ENCODE data around the gene ROBO1.
"Not testable (repeated sequence)": the region's sequence is repeated elsewhere in the genome, so short reads cannot be mapped to it uniquely, and the experiment has no call there.

Gene ROBO1

DNA sequence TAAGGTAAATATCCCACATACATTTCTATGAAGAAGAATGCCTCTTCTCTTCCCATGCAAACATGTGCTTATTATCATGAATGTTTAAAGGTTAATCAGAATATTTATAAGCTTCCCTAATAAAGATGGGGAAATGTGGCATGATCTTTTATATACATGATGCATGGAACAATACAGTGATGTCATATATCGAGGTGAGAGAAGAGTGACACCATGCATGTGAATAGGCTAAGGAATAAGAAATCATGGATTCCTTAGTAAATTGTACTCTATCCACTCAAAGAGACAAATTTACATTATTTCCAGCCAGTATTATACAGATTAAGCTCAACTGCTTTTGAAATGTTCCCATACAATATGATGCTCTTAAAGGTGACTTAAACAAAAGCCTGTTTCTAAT lies 1035.3 kb downstream of the ROBO1 start:
- DNase-seq (ENCODE audit: low spot score): no peak

DNA sequence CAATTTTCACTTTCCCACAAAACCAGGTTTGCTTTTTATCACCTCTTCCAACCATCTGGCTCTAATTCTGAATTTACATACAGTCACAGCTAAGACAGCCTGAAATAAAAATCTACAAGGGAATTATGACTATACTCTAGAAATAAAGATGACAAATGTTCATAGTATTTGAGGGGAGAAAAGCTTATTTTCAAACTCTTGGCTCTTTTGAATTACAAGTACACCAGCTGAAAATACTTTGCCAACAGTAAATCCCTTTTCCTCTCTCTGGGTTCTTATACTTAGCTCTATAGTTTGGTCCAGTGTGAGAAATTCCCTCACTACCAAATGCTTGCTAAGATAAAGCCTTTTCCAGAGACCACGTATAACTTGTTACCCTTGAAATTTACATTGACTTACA lies 1037.9 kb downstream of the ROBO1 start:
- DNase-seq (ENCODE audit: low spot score): no peak

DNA sequence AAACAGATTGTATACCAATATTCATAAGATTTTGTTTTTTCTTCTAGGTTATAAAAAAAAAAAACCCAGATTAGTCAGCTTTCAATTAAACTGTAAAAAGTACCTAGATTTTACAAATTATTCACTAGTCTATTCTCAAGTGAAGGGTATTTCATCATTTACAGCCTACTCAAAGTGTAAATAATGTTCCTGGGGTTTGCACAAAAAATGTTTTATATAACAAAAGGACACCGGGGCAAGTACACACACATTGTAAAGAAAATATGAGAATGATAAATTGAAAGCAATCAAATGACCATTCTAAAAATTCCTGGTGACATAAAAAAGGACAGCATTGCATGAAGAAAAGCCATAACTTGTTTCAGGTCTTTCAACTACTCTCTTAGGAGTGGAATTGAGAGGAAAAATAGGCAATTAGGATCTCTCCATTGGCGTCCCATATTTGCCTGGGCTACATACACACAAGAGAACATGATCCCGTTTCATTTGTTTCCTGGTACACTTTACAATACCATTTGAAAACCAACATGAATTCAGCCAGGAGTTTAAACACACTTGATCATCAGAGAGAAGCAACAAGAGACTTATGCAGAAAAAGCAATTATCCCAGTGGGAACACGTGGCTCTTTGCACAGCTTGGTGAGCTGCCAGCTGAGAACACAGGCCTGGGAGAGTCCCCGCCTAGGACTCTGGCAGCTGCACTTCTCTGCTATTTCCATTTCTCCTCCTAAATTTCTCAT lies 1039.2 kb downstream of the ROBO1 start:
- DNase-seq (ENCODE audit: low spot score): no peak

DNA sequence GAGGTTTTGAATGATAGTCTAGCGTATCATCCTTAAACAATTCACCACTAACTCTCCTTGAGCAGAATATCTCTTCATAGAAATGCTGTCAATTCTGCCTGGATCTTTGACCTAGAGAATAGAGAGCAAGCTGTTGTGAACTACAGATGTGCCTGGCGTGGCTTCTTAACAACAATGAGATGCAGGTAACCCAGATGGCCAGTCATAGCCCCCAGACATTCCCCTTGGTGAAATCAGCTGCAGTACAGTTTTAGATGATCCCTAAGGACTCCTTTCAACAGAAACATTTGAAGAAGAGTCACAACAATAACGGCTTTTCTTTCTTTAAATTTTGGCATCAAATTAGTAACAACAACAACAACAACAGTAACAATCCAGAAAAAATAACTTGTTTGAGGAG lies 1041.3 kb downstream of the ROBO1 start:
- no peak for DNase-seq (ENCODE audit: low spot score)

DNA sequence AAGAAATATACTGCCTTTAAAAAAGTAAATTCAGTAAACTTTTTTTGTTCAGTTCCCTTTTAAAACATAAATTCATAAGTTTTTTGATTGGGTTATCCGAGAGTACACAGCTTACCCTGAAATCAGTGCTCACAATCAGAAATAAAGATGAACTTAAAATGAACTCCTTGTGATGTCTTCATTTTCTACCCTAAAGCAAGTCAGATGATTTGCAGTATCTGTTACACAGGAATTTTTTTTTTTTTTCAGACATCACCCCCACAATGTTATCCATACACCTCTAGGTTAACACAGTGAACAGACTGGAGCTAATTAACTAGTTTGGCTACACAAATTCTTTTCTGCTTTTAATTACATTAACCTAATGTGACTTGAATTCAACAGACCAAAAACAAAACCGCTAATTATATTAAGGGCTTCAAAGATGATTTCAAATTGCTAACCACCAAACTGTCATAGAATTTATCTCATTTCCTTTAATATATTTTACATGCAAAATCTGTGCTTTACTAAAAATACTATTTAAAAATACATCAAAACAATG lies 1042.0 kb downstream of the ROBO1 start:
- DNase-seq (ENCODE audit: low spot score): no peak

DNA sequence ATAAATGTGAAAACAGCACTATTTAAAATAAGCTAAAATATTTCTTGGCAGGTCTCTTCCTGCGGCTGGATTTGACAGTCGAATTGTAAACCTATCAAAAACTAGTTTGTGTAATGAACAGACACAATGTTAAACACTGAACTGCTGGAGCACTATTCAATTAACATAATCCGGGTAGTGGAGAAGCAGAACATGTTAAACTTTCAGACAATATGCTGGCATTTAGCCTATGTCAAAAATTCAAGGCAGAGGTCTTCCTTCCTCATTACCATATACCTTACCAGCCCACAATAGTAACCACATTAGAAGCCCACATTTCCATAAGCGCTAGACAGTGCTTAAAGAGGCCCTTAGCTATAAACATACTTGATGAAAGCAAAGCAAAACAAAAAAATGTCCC lies 1042.9 kb downstream of the ROBO1 start:
- no peak for DNase-seq (ENCODE audit: low spot score)

DNA sequence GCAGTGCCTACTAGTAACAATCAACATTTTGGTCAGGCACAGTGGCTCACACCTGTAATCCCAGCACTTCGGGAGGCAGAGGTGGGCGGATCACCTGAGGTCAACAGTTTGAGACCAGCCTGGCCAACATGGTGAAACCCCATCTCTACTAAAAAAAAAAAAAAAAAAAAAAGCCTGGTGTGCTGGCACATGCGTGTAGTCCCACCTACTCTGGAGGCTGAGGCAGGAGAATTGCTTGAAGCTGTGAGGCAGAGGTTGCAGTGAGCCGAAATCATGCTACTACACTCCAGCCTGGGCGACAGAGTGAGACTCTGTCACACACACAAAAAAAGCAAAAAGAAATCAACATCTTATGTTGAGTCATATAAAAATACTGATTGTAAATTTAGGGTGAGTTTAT lies 1043.4 kb downstream of the ROBO1 start:
- not testable (repeated sequence) for DNase-seq (ENCODE audit: low spot score)

DNA sequence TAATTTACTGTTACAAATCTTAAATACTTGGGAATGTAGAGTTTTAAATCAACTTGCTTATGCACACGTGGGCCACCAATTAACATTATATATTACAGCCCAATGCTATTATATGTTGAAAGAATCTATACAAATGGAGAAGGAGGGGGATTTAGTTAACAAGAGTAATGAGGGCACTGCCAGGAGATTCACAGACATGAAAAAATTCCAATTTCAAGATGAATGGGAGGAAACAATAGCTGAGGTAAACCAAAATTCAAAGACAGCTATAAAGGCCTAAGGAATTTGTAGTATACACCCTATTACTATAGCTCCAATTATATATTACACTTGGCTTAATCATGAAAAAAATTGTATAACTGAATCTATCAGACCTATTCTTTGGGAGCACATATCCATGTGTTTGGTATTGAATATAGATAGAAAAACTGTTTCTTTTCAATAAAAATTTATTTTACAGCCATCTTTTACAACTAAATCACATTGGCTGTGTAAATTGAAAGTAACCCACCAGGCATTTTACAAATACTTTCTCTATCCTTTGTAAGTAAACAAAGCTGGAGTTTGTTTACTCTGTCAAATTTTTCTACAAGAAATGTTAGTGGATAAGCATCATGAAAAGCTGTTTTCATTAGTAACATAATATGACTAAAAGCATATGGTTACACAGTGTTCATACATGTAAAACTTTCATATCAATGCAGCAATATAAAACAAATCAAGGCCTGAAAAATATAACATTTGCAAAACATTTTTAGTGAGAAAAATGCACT lies 1045.8 kb downstream of the ROBO1 start:
- no peak for DNase-seq (ENCODE audit: low spot score)

DNA sequence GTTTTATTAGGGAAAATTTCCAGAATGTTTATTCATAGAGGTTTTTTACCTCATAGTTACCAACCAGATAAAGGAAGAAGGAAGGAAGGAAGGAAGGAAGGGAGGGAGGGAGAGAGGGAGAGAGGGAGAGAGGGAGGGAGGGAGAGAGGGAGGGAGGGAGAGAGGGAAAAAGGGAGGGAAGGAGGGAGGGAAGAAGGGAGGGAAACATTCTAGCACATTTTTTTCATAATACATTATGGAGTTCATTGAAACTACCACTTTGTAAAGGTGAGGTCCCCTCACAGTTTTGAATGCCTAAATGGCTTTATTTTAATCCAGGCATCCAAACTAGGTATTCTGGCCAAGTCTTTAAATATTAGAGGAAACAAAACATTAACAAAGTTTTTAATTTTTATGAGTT lies 1049.1 kb downstream of the ROBO1 start:
- no peak for DNase-seq (ENCODE audit: low spot score)

DNA sequence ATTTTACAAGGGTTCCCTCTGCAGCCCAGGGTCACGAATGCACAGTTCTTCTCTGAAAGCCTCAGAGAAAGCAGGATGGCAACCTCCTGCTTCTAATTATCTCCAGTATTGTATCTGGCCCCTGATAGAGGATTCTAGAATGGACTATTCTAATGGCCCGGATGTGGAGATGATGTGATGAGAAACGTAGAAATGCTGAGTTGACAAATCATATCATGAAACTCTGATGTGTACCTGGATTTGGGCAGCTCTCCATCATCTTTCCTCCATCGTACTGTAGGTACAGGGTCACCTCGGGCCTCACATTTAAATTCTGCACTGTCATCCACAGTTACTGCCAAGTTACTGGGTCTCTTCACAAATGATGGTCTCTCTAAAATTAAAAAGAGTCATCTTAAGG lies 1050.8 kb downstream of the ROBO1 start:
- DNase-seq (ENCODE audit: low spot score): no peak

DNA sequence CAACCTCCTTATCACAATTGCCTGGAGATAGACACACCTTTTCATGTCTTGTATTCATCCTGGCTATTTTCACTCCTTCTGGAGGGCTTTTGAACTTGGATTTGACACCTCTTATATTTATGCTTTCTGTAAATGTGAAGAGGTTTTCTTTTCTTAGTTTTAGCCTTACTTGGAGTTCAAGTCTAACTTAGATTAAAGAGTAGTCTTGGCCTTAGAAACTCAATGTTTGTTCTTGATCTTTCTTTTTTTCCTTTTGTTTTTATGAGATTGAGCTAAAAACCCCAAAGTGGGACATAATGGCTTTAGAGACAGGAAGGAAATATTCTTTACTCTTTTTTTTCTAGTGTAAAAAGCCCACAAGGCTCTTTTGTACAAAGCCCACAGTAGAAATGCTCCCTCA lies 1054.9 kb downstream of the ROBO1 start:
- DNase-seq (ENCODE audit: low spot score): no peak

DNA sequence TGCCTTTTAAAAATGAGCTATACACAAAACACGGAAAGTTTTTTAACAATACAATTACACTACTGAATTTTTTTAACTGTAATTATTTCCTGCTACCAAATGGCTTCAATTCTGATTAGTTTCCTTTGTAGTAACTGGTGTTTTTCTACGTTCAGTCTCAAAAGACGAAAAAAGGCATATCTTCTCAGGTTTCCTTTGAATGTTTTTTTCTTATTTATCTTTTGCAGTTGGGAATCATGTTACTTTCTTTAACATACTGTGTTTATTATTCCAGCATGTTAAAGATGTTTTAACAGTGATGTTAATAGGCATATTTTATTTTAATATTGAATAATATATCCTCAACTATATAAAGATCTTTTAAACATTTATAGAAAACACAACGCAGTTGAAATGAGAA lies 1055.5 kb downstream of the ROBO1 start:
- DNase-seq (ENCODE audit: low spot score): no peak

DNA sequence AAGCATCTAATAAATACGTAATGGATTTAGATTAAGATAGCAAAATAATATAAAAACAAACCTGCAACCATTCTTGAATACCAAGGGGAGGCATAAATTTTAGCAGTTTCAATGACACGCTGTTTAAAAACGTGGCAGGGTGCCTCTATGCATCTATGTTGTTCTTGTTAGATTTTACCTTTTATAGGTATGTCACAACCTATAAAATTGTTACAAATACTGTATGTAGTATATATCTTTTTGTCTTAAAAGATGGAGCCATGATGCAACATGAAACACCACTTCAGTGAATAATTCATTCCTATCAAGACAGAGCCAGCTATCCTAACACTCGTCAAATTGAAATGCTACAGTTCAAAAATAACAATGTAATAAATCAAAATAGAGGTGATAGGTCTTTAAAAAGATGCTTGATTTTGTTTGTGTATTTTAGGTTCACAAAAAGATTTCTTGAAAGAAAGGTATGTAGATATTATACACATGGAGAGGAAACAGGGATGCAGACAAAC lies 1059.2 kb downstream of the ROBO1 start:
- no peak for DNase-seq (ENCODE audit: low spot score)

DNA sequence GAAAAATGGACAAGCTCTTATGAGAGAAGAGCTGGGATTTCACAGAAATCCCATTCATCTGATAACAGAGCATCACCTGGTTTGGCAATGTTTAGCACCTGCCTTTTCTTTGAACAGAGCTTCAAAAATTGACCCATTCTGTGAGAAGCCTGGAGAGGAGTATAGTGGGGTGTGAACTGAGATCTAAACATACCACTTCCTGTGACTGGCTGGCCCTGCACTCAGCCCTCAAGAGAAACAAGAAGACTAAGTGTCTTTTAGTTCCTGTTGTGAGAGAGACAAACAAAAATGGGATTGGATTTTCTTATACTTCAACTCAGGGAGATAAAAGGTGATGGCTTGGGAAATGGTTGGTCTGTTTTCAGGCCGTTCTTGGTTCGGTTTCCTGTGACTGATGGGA lies 1060.2 kb downstream of the ROBO1 start:
- no peak for DNase-seq (ENCODE audit: low spot score)

DNA sequence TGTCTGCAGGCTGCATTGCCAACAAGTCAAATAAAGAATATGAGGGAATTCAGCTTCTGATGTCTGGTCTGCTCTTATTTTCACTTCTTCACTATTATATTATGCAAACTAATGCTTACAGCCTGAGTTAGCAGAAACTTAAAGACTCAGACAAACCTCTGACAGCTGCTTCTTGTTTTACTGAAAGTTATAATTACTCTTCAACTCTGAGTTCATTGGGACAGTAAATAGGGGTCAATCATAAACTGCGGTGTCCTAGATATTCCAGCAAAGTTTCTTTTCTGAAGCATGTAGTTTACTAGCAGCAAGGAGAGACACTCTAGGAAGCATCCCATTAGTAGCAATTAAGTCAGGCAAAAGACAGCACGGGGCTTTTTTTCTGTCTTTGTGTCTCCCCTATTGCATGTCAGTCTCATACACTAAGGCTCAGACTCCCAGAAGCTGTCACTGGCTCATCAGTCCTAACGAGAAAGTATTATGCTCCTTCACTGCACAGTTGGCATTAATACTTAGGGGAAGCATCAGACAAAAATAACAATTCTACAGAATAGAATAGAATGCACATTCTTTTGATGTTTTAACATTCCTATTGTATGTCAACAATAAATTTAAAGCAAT lies 1060.8 kb downstream of the ROBO1 start:
- DNase-seq (ENCODE audit: low spot score): no peak

DNA sequence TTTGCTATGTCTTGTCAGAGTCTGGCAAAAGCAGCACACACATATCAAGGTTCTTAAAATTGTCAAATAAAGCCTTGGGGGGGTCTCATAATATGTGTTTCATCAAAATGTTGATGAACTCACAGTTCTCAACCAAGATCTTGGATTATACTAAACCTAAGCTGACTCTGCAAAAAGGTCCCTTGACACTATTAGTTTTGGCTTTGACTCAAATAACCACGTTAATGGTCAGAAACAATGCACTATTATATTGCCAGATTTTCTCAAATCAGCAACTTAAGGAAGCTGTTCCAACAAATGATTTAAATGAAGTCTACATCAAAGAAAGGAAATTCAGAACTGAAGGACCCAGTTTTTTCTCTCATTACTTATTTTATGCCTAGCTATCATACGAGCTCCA lies 1063.9 kb downstream of the ROBO1 start:
- DNase-seq (ENCODE audit: low spot score): no peak

DNA sequence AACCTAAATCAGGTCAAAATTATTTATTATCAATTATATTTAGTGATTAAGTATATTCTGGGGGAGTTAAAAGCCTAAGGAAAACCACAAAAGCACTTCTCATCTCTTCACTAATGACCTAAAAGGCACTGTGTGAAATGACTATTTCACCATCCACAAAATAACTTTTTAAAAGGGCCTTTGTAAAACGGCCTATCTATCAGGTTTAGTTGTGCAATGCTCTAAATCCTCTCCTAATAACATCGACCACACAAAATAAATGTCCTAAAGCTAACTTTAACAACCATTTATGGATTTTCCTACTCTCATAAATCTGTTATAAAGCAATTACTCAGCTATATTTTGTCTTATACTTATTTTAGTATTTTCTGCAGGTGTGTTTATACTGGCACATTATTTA lies 1066.3 kb downstream of the ROBO1 start:
- DNase-seq (ENCODE audit: low spot score): no peak

DNA sequence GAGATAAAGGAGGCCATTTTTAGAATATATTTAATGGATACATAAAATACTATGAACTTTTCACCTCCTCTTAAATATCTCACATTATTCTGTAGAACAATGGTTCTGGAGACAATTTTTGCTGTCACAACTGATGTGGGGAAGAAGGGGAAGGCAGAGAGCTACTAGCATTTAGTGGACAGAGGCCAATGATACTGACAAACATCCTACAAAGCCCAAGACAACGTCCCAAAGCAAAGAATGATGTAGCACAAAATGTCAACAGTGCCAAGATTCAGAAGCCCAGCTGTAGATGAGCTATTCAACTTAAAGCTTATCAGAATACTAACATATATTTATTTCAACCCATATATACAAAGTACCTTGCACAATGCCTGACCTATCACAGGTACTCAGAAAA lies 1069.4 kb downstream of the ROBO1 start:
- DNase-seq (ENCODE audit: low spot score): no peak

DNA sequence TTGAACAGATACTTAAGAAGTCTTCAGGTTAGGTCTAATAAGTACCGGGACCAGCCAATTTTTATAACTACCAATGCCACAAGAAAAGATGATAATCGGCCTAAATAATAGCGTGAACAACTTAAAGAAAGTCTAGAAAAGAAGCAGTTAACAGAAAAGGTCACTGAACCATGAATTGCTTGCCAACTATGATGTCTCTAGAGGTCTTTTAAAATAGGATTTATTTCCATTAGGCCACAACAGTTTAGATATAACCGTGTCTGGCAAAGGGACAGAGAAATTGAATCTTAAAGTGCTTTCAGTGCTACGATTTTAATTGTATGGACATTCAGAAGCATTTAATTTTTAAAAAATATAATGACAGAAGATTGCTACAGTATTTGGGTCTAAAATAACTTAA lies 1070.4 kb downstream of the ROBO1 start:
- DNase-seq (ENCODE audit: low spot score): no peak

DNA sequence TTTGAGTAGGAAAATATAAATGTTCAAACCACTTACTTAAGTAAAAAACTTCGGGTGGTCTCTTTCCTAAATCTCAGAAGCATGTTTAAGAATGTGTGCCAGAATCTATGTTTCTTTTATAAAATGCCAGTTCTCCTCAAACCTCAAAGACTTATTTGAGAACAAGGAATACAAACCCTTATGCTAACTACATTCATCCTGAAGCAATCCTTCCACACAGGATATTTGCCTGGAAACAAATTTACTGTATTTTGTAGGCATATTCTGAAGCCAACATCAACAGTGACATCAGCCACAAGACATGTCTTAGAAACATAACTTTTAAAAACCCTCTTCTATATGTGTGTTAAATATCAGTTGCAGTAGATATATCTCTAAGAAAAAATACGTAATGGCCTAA lies 1077.0 kb downstream of the ROBO1 start:
- peak; percentile 7 for DNase-seq (ENCODE audit: low spot score)

DNA sequence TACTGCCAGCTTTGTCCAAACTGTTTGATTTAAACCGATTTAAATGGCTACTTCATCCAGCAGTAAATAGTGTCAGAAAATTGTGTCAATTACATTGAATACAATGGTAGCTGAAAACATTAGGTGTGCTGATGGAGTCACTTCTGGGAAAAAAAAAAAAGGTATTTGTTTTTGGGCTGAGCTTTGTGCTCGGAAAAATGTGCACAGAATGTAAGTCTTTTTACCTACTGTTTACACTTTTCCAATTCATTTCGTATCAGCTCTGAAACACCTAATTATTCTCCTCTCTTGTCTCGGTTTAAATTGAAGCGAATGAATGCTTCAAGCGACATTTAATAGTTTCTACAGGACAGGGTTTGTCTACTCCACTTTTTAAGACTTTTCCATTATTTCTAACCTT lies 1078.4 kb downstream of the ROBO1 start:
- DNase-seq (ENCODE audit: low spot score): no peak

DNA sequence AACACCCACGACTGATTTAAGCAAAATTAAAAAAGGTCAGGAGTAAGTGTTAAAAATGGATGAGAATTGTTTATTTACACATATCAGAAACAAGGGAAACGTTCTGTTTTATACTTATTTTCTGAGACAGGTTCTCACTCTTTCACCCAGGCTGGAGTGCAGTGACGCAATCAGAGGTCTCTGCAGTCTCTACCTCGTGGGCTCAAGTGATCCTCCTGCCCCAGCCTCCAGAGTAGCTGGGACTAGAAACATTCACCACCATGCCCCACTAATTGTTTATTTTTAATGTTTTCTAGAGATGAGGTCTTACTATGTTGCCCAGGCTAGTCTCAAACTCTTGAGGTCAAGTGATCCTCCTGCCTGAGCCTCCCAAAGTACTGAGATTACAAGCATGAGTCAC lies 1080.3 kb downstream of the ROBO1 start:
- DNase-seq (ENCODE audit: low spot score): no peak

DNA sequence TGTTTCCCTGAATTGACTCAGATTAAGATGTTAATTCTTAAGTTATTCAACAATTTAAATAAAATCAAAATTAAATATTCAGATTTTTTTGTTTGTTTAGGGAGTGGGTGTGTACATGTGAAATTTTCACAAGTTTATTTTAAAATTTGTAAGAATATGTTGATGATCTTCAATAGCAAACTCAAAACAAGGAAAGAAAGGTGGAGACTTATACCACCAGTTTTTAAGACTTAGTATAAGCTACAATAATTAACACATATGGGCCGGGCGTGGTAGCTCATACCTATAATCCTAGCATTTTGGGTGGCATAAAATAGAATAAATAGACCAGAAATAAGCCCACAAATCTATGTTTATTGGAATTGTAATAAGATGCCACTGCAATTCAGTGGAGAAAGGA lies 1084.5 kb downstream of the ROBO1 start:
- DNase-seq (ENCODE audit: low spot score): no peak

All from hepatic stellate cell (primary cell).